Activated CD8-positive, alpha-beta memory T cell treated with anti-CD3 and anti-CD28 coated beads for 24 hours (primary cell): ENCODE data around the gene PTPN18.

Experiments used
- DNase-seq: peaks from one replicate; pipeline ENCODE4 v3.0.0-alpha.2; 2020

PTPN18 gene

GRCh38 chr2:130368786-130369185 lies 12.9 kb downstream of the PTPN18 start:
- DNase-seq, result no peak

GRCh38 chr2:130369311-130369964 lies 13.6 kb downstream of the PTPN18 start:
- DNase-seq, result no peak

- no peak for DNase-seq
Measured at GRCh38 chr2:130369965-130370341, 14.1 kb downstream of the PTPN18 start.

DNA sequence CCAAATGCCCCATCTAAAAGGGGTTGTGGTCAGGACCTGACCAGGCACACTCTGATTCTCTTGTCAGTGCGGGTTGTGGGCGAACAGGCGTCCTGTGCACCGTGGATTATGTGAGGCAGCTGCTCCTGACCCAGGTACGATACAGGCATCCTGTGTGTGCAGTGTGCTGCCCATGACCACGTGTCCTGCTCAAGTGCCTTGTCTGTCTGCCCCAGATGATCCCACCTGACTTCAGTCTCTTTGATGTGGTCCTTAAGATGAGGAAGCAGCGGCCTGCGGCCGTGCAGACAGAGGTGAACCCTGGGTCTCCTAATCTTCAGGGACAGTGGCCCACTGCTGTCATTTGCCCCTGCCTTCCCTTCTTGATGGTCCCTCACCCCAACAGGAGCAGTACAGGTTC lies 14.6 kb downstream of the PTPN18 start:
- DNase-seq, result peak; percentile 76

DNA sequence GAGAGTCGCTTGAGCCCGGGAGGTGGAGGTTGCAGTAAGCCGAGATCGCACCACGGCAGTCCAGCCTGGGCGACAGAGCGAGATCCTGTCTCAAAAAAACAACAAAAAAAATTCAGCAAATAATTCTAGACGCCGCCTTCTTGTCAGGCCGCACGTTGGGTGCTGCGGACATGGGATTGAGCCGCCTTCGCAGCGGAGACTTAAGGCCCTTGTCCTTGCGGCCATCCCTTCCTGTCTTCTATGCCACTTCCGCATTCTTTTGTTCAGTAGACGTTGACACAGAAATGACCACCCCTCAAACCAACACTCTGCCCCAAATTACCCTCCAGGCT lies 15.8 kb downstream of the PTPN18 start:
- no peak for DNase-seq

DNA sequence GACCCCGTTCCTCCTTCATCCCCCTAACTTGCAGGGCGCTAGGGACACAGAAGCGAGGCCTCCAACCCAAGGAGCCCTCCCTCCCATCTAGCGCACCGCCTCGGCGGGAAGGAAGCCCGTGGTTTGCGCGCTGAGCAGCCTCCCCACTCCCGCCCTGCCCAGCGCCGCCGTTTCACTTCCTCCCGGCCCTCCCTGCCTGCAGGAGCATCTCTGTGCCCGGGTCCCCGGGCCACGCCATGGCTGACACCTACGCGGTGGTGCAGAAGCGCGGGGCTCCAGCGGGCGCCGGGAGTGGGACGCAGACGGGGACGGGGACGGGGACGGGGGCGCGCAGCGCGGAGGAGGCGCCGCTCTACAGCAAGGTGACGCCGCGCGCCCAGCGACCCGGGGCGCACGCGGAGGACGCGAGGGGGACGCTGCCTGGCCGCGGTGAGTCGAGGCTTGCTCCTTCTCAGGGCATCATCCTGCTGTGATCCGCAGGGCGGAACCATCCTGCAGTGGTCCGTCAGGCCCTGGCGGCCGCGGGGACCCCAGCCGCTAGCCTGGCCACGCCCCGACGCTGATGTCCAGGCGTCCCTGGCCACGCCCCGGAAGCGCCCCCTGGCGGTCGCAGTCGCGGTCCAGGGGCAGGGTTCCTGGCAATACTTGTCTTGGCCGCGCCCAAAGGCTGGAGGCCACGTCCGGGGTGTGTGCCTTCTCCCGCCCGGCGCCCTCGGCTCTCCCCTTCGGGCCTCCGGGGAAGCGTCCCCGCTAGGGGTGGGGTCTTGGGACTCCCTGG lies 16.4 kb downstream of the PTPN18 start:
- peak; percentile 93 for DNase-seq

- no peak for DNase-seq
Measured at GRCh38 chr2:130372833-130373807, 17.3 kb downstream of the PTPN18 start.

DNA sequence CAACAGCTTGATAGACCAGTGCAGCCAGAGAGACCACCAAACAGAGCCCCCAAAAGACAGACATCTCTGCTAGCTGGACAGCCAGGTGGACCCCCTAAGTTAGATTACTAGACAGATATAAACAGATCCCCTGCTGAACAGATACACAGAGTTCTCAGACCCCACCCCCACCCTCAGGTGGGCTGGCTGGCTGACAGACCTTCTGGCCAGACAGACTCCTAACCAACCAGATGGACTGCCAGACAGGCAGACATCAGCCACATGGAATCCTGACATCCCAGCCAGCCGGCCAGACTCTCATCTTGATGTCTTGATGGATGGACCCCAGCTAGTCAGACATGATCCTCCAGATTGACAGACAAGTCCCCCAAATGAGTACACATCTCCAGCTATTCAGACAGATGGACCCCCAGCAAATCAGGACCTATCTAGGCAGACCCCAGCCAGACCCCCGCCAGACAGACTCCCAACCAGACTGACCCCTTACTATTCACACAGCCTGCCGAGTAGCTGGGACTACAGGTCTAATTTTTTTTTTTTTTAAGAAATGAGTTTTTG lies 18.0 kb downstream of the PTPN18 start:
- DNase-seq, result no peak

DNA sequence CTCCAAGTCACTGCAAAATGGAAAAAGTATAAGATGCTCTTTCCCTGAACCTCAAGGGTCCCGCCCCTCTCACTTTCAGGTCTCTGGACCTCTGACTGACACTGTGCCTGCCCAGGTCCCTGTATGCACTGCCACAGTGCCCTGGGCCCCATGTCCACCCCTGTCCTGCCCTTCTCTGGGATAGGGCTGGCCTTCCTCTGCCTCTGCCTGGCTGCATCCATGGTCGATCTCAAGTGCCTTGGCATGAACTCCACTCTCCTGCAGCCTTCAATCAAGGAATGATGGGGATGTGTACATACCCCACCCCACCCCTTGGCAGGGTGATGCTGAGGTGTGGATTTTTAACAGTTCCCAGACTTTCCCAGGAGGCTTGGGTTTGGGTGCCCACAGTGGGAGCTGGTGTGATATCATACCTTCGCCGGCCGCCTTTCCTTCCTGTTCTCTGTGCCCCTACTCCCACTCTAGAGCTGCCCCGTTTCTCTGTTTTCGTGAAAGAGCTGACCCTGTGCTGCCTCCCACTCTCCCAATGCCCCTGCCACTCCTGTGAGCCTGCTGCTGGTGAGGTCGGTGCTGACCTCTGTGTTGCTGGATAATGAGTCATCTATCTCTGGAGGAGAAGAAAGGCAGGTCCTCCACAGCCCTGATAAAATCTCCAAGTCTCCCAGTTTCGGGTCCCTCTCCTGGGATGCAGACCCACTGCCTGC lies 18.9 kb downstream of the PTPN18 start:
- DNase-seq, result no peak

DNA sequence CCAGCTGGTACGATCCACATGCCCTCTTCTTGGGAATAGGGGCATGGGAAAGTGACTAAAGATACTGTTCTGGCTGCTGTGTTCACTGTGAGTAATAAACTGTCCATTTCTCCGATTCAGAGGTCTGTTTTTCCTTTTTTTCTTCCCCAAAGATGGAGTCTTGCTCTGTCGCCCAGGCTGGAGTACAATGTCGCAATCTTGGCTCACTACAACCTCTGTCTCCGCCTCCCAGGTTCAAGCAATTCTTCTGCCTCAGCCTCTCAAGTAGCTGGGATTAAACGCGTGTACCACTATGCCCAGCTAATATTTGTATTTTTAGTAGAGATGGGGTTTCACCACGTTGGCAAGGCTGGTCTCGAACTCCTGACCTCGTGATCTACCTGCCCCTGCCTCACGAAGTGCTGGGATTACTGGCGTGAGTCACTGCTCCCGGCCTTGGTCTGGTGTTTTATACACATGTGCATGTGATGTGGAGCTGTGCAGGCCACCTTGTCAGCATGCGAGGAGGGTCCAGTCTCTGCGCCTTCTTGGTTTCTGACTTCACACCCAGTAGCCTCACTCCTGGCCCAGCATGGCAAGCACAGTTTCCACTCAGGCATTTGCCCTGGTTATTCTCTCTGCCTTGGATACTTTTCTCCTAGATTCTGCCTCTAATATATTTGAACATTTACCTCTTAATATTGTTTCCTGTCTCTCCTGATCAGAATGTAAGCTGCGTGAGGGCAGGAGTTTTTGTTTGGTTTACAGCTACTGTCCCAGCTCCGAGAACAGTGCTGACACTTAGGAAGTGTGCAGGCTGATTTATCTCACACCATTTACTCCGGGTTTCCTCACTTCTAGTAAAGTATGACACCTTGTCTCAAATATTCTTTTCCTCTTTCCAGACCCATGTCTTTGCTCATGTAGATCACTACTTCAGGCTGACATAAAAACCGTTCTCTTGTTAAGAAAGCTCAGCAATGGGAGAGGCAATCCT lies 19.7 kb downstream of the PTPN18 start:
- no peak for DNase-seq

DNA sequence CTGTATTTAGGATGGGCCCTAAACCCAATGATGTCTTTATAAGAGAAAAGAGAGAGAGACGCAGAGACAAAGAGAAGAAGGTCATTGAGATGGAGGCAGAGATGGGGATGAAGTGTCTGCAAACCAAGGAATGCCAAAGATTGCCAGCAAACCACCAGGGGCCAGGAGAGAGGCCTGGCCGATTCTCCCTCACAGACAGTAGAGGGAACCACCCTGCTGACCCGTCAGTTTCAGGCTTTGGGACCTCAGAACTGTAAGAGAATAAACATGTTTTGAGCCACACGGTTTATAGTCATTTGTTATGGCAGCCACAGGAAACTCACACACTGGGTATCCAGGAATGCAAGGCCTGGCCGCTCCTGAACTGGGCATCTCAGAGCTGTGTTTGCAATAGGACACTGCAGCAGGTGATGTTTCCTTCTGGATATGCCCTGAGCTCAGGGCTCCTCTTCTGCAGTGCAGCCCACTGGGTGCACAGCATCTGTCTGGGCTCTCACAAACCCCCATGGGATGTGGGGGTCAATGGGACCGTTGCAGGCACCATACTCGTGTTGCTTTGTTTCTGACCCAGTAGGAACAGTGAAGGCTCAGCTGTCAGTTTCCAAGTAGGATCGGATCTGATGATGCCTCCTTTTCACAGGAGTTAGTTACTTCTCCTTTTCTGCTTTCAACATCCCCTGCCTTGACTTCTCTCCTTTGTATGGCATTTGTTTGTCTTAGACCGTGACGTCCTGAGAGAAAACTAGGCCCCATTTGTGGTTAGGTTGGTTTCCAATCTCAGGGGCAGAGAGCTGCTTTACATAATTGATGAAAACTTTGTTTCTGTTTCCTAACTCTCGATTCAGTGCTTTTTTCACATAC lies 20.8 kb downstream of the PTPN18 start:
- no peak for DNase-seq

GRCh38 chr2:130377491-130377890 lies 21.6 kb downstream of the PTPN18 start:
- no peak for DNase-seq

DNA sequence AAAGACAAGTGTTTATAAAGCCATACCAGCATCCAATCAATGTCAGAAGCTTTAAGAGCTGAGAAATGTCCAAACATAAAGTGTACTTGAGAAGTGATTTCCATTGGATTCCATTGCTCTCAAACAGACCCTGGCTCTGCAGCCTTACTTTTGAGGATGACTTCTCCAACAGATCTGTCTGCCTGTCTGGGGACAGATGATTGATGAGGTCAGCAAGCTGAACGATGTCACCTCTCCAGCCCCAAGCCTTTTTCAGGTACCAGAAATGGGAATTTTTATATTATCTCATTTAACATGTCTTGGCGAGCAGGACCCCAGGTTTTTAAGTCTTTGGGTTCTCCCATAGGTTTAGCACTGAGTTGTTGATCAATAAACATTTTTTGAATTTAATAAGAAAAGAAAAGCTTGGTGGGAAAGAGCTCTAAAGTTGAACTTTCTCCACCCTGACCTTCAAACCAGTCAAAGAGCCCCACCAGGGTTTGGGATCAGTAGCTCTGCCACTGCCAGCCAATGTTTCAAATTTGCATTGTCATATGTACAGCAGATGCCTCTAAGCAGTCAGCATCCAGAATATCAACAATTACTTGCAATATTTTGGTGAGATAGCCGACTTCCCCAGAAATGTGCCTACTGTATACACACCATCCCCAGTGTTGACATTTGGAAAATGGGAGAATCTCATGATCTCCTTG lies 22.5 kb downstream of the PTPN18 start:
- no peak for DNase-seq

DNA sequence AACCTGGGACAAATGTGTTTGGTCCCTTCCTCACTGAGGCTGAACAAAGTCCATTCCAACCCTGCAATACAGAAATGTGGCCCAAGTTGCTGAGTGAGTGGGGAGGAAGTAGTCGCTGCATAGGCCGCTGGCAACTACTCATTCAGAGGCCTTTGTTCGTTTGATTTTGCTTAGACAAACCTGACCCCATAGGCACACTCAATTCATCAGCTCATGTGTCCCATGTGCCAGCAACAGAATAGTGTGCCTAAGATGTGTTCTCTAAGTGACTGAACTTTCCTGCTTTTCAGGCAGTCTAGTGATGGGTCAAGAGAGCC lies 23.0 kb downstream of the PTPN18 start:
- DNase-seq, result no peak

DNA sequence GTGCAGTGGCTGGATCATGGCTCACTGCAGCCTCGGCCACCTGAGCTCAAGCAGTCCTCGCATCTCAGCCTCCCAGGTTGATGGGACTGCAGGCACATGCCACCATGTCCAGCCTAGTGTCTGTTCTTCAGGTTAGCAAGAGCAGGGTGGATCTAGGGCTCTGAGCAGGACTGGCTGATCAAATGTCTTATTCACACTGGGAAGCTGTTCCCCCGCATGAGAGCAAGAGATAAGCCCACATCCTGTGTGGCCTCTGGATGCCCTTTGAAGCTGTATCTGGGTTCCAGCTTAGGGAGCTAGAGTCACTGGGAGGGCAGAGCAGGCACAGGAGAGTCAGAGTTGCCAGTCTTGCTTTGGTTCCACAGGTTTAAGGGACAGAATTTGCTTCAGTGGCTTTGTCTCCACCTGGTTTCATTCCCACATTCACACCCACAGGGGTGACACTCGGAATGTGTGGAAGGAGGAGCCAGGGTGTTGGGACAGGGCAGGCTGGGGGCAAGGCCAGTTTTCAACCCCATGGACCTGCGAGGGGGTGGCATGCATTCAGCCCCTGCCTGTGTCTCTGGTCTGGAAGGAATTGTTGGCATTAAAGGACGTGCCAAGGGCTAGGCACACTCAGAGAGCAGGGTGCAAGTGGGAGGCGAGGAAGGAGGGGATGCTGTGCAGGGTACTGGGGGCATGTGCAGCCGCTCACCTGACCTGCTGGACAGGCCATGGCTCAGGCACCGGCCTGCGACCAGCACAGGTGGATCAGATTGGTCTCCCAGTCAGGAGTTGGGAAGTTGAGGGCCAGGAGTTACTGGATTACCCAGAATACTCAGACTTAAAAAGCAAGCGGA lies 24.5 kb downstream of the PTPN18 start:
- no peak for DNase-seq

- DNase-seq, result no peak
Measured at GRCh38 chr2:130381145-130381544, 25.3 kb downstream of the PTPN18 start.

- DNase-seq, result no peak
Measured at GRCh38 chr2:130381619-130382018, 25.8 kb downstream of the PTPN18 start.

DNA sequence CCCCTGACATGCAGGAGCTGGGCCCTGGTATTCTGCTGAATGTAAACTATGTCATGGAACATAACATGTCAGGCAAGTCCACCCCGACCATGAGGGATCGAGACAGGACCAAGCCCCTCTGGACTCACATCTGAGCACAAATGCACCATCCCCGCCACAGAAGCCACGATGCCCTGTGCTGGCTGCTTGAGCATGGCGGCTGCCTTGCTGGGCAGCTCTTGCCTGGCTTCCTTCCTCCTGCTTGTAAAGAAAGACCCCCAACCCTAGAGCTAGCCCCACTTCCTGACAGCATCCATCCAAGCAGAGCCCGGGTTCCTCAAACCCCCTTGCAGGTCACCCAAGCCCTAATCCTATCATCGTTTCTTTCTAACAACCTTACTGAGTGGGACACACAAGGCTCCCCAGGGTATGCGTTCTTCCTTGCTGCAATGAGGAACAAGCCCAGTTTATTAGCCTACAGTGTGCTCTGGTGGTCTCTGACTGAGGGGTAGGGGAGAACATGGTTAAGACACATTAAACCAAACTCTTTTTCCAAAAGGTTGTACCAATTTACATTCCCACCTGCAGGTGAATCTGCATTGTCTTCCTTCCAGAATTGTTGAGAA lies 26.6 kb downstream of the PTPN18 start:
- DNase-seq, result no peak

- DNase-seq, result no peak
Measured at GRCh38 chr2:130385709-130386108, 29.9 kb downstream of the PTPN18 start.
